Measurements from ENCODE around the gene CCDC80.

DNA sequence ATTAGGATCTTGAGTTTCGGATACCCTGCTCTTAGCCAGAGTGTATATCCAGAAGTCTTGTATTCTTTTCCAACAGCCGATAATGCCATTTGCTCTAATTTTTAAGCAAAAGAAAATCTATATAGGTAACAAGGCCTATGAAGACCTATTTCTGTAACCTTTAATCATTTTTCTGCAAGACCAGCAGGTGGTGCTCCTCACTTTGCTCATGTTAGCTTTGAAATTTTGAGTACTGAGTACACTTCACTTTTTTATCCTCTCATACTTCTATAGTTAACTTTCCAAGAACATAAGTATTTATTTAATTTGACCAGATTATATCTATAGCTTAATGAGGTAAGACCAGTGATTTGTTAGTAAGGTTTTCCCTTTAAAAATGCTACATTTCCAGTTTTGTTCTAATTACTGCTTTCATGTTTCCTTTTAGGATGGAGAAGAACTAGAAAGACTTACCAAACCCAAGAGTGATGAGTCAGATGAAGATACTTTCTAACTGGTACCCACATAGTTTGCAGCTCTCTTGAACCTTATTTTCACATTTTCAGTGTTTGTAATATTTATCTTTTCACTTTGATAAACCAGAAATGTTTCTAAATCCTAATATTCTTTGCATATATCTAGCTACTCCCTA is 58.6 kb downstream of the CCDC80 start:
- TF ChIP-seq EP300 (IDR thresholded peaks at IDR 0.05) (no peak), CTCF (IDR thresholded peaks at IDR 0.05) (peak; percentile 36 to 55 (median 51)), POLR2A (IDR thresholded peaks at IDR 0.05) (no peak)
